Large intestine (tissue), 3 donors: Measurements from ENCODE around the gene EXOC4. TPM values are rescaled to one million over a fixed set of nuclear protein-coding genes. Genes with fewer than 3 reads are reported as not detected.
"Not testable (repeated sequence)": the region's sequence is repeated elsewhere in the genome, so short reads cannot be mapped to it uniquely, and the experiment has no call there.

Experiments
- DNase-seq, 2 donors: peaks; one replicate each; pipeline versions ENCODE4 v3.0.0 to v3.0.0-alpha.2; 2013
- H3K27ac ChIP-seq: one replicate; pipeline ENCODE4 v1.5.1; 2013; ENCODE audit warnings: low read length
- H3K27me3 ChIP-seq: 2 replicates; pipeline ENCODE4 v1.6.1; 2013; ENCODE audit warnings: low read length; ENCODE audit not compliant: control insufficient read depth, insufficient read depth
- H3K36me3 ChIP-seq: 2 replicates; pipeline ENCODE4 v1.6.1; 2013; ENCODE audit warnings: low read length; ENCODE audit not compliant: control insufficient read depth, insufficient read depth
- H3K4me1 ChIP-seq: one replicate; pipeline ENCODE4 v1.6.1; 2013; ENCODE audit warnings: low read length; ENCODE audit not compliant: control insufficient read depth, insufficient read depth
- H3K4me3 ChIP-seq: one replicate; pipeline ENCODE4 v1.5.1; 2013; ENCODE audit warnings: low read length
- H3K9me3 ChIP-seq: one replicate; pipeline ENCODE4 v1.6.1; 2013; ENCODE audit warnings: mild to moderate bottlenecking, low read depth, low read length, moderate library complexity; ENCODE audit not compliant: control insufficient read depth
- WGBS: methylation state at CpG from one replicate; pipeline ENCODE4 v1.1.5; 2013; ENCODE audit warnings: low lambda C conversion rate; ENCODE audit not compliant: insufficient coverage; 5-methylcytosine and 5-hydroxymethylcytosine counted together
- polyA plus RNA-seq: library from polyadenylated mRNA; unstranded; fragments of 120-200 nt; gene quantifications from one replicate; pipeline ENCODE4 v1.2.1, GENCODE V29; 2013

EXOC4 gene
- polyA plus RNA-seq, 1 donor, result 45.4 TPM

DNA sequence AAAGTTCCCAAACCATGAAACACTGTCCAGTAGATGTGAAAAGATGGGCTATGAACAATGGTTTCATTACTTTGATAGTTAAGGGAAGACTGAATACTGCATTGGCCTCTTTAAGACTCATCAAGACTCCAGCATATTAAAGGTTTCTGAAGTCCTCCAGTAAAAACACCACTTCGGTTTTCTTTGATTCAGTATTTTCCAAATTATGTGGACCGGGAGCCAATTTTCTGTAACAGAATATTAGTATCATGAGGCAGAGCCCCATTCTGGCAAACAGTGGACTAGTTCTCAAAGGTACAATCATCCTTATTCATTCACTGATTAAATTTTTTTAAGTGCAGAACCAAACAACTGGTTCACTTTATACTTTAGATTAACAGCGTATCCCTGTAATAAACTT, 633.2 kb downstream of the EXOC4 start:
- Histone ChIP-seq H3K4me3 (no peak overlapping the region), H3K4me1 (peaks cover 27% of the 10 kb centered on the region), H3K27me3 (no peaks in the 10 kb centered on the region), H3K9me3 (no peaks in the 10 kb centered on the region), H3K27ac (no peak overlapping the region), H3K36me3 (no peaks in the 10 kb centered on the region)
- WGBS, result 84% methylated on average over 3 of the region's 3 CpGs
- DNase-seq, result no peak

DNA sequence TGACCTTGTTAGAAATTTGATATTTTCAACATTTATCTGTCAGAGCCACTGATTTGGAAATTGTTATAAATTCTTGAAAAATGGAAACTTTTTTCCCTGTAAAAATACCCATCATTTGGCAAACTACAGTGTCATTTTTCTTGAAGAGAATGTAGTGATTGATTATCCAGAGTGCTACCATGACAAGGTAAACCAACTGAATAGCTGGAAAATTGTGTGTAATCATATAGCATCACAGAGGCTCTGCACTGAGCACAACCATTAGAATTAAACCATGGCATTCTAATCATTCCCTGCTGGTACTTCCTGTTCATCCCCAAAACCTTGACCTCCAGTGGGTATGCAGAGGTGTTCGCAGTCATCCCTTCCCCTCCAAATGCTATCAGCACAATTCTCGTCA, 633.9 kb downstream of the EXOC4 start:
- Histone ChIP-seq H3K36me3 (no peaks in the 10 kb centered on the region), H3K27ac (no peak overlapping the region), H3K9me3 (no peaks in the 10 kb centered on the region), H3K4me3 (no peak overlapping the region), H3K4me1 (peaks cover 27% of the 10 kb centered on the region), H3K27me3 (no peaks in the 10 kb centered on the region)
- DNase-seq, result no peak
- no CpG with 5 or more reads among the region's 2 CpGs for WGBS

DNA sequence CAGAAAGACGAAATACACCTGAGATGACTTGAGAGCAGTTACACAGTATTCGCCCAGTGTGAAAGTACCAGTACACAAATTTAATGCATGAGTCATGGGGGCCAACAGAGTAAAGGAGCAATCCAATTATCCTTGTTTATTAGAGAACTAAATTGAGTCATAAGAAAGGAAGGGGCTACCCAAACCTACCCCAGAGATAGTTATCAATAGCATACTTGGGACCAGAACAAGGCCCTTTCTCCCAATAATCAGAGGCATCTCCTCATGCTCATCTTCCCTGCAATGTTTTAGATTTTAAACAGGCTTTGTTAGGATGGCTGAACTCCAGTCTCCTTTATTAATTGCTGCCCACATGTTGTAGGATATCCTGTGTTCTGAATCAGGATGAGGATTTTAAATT, 634.6 kb downstream of the EXOC4 start:
- peak overlapping the region; percentile 38 for H3K27ac ChIP-seq
- H3K27me3 ChIP-seq, result no peaks in the 10 kb centered on the region
- no peak for DNase-seq
- WGBS, result 71% methylated on average over 1 of the region's 2 CpGs
- no peaks in the 10 kb centered on the region for H3K36me3 ChIP-seq
- H3K9me3 ChIP-seq, result no peaks in the 10 kb centered on the region
- H3K4me3 ChIP-seq, result no peak overlapping the region
- peaks cover 27% of the 10 kb centered on the region for H3K4me1 ChIP-seq

DNA sequence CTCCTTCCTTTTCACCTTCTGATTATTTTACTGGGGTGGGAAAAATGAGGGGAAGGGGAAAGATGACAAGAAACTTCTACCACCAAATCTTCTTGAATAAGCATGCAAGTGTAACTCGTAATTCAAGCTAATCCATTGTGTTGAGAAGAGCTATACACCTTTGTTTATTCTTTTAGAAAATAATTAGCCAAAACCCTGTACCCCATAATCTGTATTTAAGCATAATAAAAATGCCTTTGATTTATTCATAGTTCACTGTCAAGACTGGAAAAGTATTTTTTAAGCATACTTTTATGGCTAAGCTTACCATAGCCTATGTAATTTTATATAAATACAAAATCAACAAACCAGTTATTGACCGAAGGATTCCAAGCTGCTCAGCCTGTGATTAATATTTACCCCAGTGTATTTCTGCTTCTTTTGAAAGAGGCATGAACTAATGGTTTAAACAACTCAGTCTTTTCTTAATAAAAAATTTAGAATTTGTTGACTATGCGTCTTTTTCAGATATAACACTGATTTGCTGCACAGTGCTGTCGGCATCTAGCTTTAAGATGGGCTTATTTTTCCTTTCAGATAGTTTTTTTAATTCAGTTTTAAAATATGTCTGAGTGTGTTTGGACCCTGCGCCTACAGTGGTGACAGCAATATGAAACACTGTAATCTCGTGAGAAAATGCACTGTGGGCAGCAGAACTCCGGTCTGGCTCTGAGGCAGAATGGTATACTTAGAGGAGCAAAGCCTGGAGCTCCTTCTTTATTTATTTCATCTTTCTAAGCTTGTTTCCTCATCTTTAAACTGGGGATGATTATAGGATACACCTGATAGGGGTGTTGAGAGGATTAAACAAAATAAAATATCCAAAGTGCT, 635.4 kb downstream of the EXOC4 start:
- DNase-seq, result peak; percentile 11 to 27
- H3K4me3 ChIP-seq, result no peak overlapping the region
- WGBS, result 41% methylated on average over 2 of the region's 7 CpGs
- no peaks in the 10 kb centered on the region for H3K36me3 ChIP-seq
- no peaks in the 10 kb centered on the region for H3K27me3 ChIP-seq
- H3K27ac ChIP-seq, result peak overlapping the region; percentile 38
- peaks cover 27% of the 10 kb centered on the region for H3K4me1 ChIP-seq
- no peaks in the 10 kb centered on the region for H3K9me3 ChIP-seq

DNA sequence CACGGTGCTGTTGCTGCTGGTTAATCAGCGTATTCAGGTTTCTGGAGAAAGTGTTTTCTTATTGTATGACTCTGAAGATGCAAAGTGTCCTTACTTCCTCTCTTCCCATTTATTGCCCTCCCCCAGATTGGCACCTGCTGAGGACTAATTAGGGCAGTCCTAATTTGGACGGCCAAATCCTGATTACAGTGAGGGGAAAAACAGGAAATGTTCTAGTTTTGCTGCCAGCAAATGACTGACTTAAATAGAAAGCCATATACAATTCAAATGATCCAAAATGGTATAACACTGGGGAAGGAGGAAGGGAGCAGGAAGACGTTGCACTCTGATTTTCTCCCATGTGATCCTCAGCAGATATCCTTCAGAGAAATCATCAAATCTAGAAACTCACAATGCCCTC, 651.9 kb downstream of the EXOC4 start:
- no peaks in the 10 kb centered on the region for H3K4me1 ChIP-seq
- no peak overlapping the region for H3K4me3 ChIP-seq
- WGBS, result no CpG with 5 or more reads among the region's 4 CpGs
- no peaks in the 10 kb centered on the region for H3K9me3 ChIP-seq
- H3K36me3 ChIP-seq, result peaks cover 2% of the 10 kb centered on the region
- no peaks in the 10 kb centered on the region for H3K27me3 ChIP-seq
- no peak overlapping the region for H3K27ac ChIP-seq
- no peak for DNase-seq

DNA sequence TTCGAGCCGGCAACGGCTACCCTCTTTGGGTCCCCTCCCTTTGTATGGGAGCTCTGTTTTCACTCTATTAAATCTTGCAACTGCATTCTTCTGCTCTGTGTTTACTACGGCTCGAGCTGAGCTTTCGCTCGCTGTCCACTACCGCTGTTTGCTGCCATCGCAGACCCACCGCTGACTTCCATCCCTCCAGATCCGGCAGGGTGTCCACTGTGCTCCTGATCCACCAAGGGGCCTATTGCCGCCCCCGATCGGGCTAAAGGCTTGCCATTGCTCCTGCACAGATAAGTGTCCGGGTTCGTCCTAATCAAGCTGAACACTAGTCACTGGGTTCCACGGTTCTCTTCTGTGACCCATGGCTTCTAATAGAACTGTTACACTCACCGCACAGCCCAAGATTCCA, 653.7 kb downstream of the EXOC4 start:
- not testable (repeated sequence) for H3K36me3 ChIP-seq, H3K4me3 ChIP-seq, H3K27ac ChIP-seq, DNase-seq, H3K9me3 ChIP-seq, H3K27me3 ChIP-seq, H3K4me1 ChIP-seq
- WGBS, result no CpG with 5 or more reads among the region's 18 CpGs

DNA sequence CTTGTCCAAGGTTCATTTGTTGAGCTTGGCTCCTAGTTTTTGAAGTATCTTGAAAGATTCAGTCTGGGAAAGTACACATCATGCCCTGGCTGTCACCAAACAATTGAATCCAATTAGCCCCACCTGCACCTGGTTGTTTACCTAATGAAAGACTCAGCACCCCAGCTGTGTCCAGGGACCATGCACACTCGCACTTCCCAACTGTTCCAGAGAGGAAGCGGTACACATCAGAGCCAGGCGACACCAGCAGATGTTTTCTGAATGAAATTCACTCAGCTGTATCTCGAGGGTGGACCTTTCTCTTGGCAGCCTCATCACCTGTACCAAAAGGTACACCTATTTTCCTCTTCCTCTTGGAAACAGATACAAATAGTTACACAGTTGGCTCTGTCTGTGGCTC, 657.9 kb downstream of the EXOC4 start:
- Histone ChIP-seq H3K36me3 (no peaks in the 10 kb centered on the region), H3K27ac (no peak overlapping the region), H3K4me3 (no peak overlapping the region), H3K27me3 (no peaks in the 10 kb centered on the region), H3K4me1 (no peaks in the 10 kb centered on the region), H3K9me3 (no peaks in the 10 kb centered on the region)
- no CpG with 5 or more reads among the region's 4 CpGs for WGBS
- no peak for DNase-seq

DNA sequence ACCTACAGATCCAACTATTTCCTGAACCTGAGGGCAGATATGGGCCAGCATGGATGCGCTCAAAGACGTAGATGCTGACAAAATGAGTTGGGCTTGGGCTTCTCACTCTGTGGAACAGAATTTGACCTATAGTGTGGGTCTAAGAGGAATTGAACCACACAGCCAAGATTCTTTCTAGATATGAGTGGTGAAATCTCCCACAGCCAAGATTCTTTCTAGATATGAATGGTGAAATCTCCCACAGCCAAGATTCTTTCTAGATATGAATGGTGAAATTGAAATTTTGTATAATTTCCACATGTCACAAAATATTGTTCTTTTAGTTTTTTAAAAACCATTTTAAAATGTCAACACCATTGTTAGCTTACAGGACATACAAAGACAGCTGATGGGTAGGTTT, 658.8 kb downstream of the EXOC4 start:
- H3K9me3 ChIP-seq, result no peaks in the 10 kb centered on the region
- H3K4me1 ChIP-seq, result no peaks in the 10 kb centered on the region
- no peaks in the 10 kb centered on the region for H3K36me3 ChIP-seq
- H3K27me3 ChIP-seq, result no peaks in the 10 kb centered on the region
- no CpG with 5 or more reads among the region's 2 CpGs for WGBS
- no peak overlapping the region for H3K4me3 ChIP-seq
- no peak overlapping the region for H3K27ac ChIP-seq
- DNase-seq, result no peak

DNA sequence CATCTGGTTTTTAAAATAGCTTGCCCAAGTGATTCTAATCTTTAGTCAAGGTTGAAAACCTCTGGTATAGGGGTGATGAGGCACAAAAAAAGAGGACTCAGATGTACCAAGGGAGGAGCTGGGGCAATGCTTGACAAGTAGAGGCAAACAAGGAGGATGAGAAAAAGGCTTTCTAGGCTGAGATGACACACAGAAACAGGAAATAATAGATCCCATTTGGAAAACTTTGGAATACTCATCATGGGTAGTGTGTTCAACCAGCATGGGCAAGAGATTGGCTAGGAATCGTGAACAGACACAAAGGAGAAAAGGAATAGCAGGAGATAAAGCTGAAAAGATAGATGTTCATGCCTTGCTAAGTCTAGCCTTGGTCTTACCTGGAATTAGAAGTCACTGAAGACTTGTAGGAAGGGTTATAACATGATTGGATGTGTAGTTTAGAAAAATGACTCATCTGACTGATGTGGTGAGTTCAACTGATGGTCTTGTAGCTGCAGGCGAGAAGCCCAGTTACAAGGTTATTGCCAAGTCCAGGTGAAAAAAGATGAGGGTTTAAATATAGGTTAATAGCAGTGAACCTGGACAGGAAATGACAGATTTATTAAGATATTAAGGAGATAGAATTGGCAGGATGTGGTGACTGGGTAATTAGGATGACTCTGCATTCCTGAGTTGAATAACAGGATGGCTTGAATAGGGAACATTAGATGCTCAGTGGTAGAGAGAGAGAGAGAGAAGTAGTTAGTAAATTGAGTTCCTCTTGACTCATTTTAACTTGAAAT, 660.2 kb downstream of the EXOC4 start:
- H3K4me1 ChIP-seq, result no peaks in the 10 kb centered on the region
- 100% methylated on average over 1 of the region's 2 CpGs for WGBS
- no peak for DNase-seq

DNA sequence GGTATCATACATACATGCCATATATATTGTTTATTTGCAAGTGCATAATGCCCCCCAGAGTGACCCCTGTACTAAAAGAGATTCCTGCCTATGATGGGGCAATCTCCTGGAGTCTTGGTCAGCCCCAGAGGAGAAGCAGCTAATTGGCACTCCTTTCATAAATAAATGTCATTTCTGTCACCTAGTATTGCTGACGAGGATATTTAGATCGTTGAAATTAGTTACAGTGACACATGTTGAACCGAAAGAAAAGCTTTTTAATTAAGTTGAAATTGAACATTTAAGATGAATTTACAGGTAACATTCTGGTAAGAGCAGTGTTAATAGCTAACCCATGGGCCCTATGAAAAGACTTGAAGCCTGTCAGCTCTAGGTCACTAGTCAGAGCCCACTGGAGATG, 663.7 kb downstream of the EXOC4 start:
- DNase-seq, result no peak
- 100% methylated on average over 2 of the region's 3 CpGs for WGBS
- Histone ChIP-seq H3K4me3 (no peak overlapping the region), H3K27ac (no peak overlapping the region), H3K4me1 (no peaks in the 10 kb centered on the region), H3K9me3 (peaks cover 9% of the 10 kb centered on the region), H3K36me3 (peaks cover 3% of the 10 kb centered on the region), H3K27me3 (no peaks in the 10 kb centered on the region)

More for the DNA sequence above, 660.2 kb downstream of the EXOC4 start:
- no peak overlapping the region for H3K27ac ChIP-seq
- no peaks in the 10 kb centered on the region for H3K27me3 ChIP-seq
- H3K9me3 ChIP-seq, result no peaks in the 10 kb centered on the region
- no peak overlapping the region for H3K4me3 ChIP-seq
- no peaks in the 10 kb centered on the region for H3K36me3 ChIP-seq
